Psoas muscle (tissue), 8 donors: ENCODE measurements around the gene RADX. TPM values are rescaled to one million over a fixed set of nuclear protein-coding genes. Genes with fewer than 3 reads are reported as not detected.
"Not testable (repeated sequence)": the region's sequence is repeated elsewhere in the genome, so short reads cannot be mapped to it uniquely, and the experiment has no call there.

Source experiments
- ATAC-seq, 4 donors: fragments of 200-7000 bp; cut with Tn5 transposase; one replicate each; pipeline ENCODE4 v1.9.1; 2020; ENCODE audit warnings: moderate library complexity in 3 of 4, mild to moderate bottlenecking in 2 of 4
- DNase-seq, 2 donors: peaks; one replicate each; pipeline ENCODE4 v3.0.0-alpha.2; 2020
- H3K27ac ChIP-seq: fragments of 200-600 bp; one replicate; pipeline ENCODE4 v1.8.0; 2022
- H3K27me3 ChIP-seq, 3 donors: fragments of 200-600 bp in 1 of 3; one replicate each; pipeline versions ENCODE4 v1.6.1 to v1.8.0; 2013 to 2022; ENCODE audit warnings: low read length in 2 of 3, mild to moderate bottlenecking in 2 of 3, moderate library complexity in 1 of 3; ENCODE audit not compliant: insufficient read depth in 3 of 3
- H3K36me3 ChIP-seq, 2 donors: fragments of 200-600 bp in 1 of 2; one replicate each; pipeline versions ENCODE4 v1.6.1 to v1.8.0; 2013 to 2022; ENCODE audit warnings: low read depth in 1 of 2, mild to moderate bottlenecking in 1 of 2, moderate library complexity in 1 of 2; ENCODE audit not compliant: insufficient read depth in 1 of 2
- H3K4me1 ChIP-seq: fragments of 200-600 bp; one replicate; pipeline ENCODE4 v1.8.0; 2022
- H3K4me3 ChIP-seq: fragments of 200-600 bp; one replicate; pipeline ENCODE4 v1.8.0; 2022; ENCODE audit warnings: mild to moderate bottlenecking
- H3K9me3 ChIP-seq: fragments of 200-600 bp; one replicate; pipeline ENCODE4 v1.8.0; 2022
- WGBS, 3 donors: extraction: QIAGEN DNeasy Blood & Tissue Kit; methylation state at CpG; one replicate each; pipeline versions ENCODE4 v1.1.6 to v1.1.7; 2013; 5-methylcytosine and 5-hydroxymethylcytosine counted together
- intact Hi-C, 2 donors: fragments of 100-400 bp; cut with DNase I; formaldehyde crosslinking; loops; one replicate each; pipeline versions ENCODE4 v1.11.0 to v1.14.2; 2022
- polyA plus RNA-seq, 3 donors: library from polyadenylated mRNA; stranded (reverse); fragments of 200-250 nt; gene quantifications; one replicate each; pipeline ENCODE4 v1.2.3, GENCODE V29; 2013
- total RNA-seq, 4 donors: library from RNA; stranded (reverse); fragmentation: NEBNext Ultra II Directional in 2 of 4; extraction: Animal tissue kit (Norgen Biotek cat#: 25700) in 2 of 4; gene quantifications; one replicate each; pipeline versions ENCODE4 v1.2.1 to v1.2.4, GENCODE V29; 2021 to 2023
- TF ChIP-seq, protein P1 (sequence below): fragments of 200-600 bp; IDR thresholded peaks from one replicate; pipeline ENCODE4 v1.8.0; 2022; ENCODE audit warnings: antibody characterized with exemption
- donor health status: healthy with polysubstance abuse.
- donor health status: DM: no; HTN: no; CAD: no; lungs with moderate emphysema.
- donor health status: Bipolar disorder and iron deficiency.
- donor health status: healthy.
- donor health status: DM: yes; HTN: yes; CAD: no.
- donor health status: DM: no; HTN: no; CAD: no.
- donor health status: DM: no; HTN: no; CAD: no.
- donor health status: DM: yes; HTN: yes; CAD: no.

Gene RADX
- total and polyA plus RNA-seq, 7 donors = 0.60 to 2.8 (median 1.0) TPM

DNA sequence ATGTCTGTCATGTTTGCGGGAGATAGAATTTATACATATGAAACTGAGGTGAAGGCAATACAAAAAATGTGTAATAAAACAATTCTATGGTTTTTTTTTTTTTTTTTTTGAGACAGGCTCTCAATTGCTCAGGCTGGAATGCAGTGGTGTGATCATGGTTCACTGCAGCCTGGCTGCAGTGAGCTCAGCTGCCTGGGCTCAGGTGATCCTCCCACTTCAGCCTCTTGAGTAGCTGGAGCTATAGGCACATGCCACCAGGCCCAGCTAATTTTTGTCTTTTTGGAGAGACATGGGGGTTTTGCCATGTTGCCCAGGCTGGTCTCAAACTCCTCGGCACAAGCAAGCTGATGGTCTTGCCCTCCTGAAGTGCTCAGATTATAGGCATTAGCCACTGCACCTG lies 10.1 kb downstream of the RADX start:
- no peak overlapping the region for H3K4me3 ChIP-seq
- H3K36me3 ChIP-seq = no peaks in the 10 kb centered on the region
- 89 to 93% (median 90%) methylated on average over 2 of the region's 2 CpGs for WGBS, 3 donors
- no peak overlapping the region for H3K27ac ChIP-seq
- H3K4me1 ChIP-seq = no peaks in the 10 kb centered on the region
- intact Hi-C loops = no loop called here
- TF ChIP-seq, protein P1, sequence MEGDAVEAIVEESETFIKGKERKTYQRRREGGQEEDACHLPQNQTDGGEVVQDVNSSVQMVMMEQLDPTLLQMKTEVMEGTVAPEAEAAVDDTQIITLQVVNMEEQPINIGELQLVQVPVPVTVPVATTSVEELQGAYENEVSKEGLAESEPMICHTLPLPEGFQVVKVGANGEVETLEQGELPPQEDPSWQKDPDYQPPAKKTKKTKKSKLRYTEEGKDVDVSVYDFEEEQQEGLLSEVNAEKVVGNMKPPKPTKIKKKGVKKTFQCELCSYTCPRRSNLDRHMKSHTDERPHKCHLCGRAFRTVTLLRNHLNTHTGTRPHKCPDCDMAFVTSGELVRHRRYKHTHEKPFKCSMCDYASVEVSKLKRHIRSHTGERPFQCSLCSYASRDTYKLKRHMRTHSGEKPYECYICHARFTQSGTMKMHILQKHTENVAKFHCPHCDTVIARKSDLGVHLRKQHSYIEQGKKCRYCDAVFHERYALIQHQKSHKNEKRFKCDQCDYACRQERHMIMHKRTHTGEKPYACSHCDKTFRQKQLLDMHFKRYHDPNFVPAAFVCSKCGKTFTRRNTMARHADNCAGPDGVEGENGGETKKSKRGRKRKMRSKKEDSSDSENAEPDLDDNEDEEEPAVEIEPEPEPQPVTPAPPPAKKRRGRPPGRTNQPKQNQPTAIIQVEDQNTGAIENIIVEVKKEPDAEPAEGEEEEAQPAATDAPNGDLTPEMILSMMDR = no peak
- H3K27me3 ChIP-seq = peaks cover 0 to 6% (median 0%) of the 10 kb centered on the region in 3 donors
- H3K9me3 ChIP-seq = no peaks in the 10 kb centered on the region
- DNase-seq = no peak
- ATAC-seq = no peak

DNA sequence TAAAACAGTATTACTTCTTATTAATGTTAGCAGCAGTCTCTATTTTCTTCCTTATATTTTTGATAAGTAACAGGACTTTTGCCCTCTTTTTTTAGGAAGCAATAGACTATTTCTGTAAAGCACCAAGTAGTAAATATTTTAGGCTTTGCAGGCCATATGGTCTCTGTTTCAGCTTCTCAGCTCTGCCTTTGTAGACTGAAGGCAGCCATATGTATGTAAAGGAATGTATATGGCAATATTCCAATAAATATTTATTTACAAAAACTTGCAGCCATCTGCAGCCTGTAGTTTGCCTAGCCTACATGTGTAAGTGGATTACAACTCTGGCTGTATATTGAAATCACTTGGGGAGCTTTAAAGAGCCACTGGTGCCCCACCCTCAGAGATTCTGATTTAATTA lies 15.0 kb downstream of the RADX start:
- DNase-seq (no peak), ATAC-seq (no peak)
- intact Hi-C loops = no loop called here
- H3K9me3 ChIP-seq = no peaks in the 10 kb centered on the region
- no peaks in the 10 kb centered on the region for H3K4me1 ChIP-seq
- H3K27me3 ChIP-seq = peaks cover 0 to 3% (median 0%) of the 10 kb centered on the region in 3 donors
- H3K27ac ChIP-seq = no peak overlapping the region
- no peak overlapping the region for H3K4me3 ChIP-seq
- TF ChIP-seq, protein P1 = no peak
- H3K36me3 ChIP-seq = no peaks in the 10 kb centered on the region

DNA sequence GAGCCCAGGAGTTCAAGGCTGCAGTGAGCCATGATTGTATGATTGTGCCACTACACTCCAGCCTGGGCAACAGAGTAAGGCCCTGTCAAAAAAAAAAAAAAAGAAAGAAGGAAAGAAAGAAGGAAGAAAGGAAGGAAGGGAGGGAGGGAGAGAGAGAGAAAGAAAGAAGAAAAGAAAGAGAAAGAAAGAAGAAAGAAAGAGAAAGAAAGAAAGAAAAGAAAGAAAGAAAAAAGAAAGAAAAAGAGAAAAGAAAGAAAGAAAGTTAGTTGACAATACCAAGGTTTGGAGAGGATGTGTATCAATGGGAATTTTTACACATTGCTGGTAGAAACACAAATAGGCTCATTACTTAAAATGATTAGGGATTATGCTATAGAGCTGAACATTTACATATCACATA lies 19.8 kb downstream of the RADX start:
- DNase-seq (no peak), ATAC-seq (no peak)
- Histone ChIP-seq H3K27ac (no peak overlapping the region), H3K9me3 (no peaks in the 10 kb centered on the region), H3K27me3 (peaks cover 0 to 3% (median 0%) of the 10 kb centered on the region in 3 donors), H3K4me3 (no peak overlapping the region), H3K36me3 (no peaks in the 10 kb centered on the region), H3K4me1 (no peaks in the 10 kb centered on the region)
- TF ChIP-seq, protein P1 = no peak
- intact Hi-C loops = no loop called here

DNA sequence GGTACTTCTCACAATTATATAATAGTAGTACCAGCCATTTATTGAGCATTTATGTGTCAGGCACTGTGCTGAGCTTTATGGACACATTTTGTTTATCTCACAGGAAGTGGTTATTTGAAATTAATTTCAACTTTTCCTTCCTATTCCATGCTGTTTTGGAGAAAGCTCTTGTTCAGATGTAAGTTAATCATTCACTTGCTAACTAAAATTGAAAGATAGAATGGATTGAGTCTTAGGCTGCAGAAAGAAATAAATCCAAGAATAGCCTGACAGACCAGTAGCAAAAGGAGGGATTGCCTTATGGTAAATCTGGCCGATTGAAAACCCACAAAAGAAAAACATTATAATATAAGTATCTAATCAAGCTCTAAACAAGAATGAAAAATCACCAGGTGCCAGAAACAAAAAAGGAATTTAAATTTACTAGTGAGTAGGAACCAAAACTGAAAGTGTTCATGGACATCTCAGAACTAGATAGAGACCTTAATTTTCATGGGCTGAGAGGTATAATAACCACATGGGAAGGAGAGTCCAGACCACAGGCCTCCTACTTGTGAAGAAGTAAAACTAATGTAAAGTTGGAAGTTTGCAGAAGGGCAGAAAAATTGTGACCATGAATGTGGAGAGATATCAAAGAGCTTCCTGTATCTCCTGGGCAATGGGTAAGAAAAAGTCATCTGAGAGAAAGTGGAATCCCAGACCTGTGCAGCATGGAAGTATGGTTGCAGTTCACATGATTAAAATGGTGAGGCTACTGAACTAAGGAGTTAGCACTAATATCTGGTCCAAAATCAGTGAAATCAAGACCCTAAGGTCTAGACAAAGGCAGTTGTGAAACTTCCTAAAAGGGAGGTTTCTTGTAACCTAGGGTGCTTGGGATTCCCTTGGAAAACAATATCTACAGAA lies 38.0 kb downstream of the RADX start:
- peaks cover 0 to 18% (median 0%) of the 10 kb centered on the region in 3 donors for H3K27me3 ChIP-seq
- no peak for ATAC-seq
- H3K27ac ChIP-seq = no peak overlapping the region
- no peaks in the 10 kb centered on the region for H3K9me3 ChIP-seq
- WGBS, 3 donors = 63 to 90% (median 83%) methylated on average over 1 of the region's 1 CpG
- TF ChIP-seq, protein P1 = no peak
- H3K36me3 ChIP-seq = no peaks in the 10 kb centered on the region
- no peak for DNase-seq
- no peaks in the 10 kb centered on the region for H3K4me1 ChIP-seq
- intact Hi-C loops = no loop called here
- no peak overlapping the region for H3K4me3 ChIP-seq

DNA sequence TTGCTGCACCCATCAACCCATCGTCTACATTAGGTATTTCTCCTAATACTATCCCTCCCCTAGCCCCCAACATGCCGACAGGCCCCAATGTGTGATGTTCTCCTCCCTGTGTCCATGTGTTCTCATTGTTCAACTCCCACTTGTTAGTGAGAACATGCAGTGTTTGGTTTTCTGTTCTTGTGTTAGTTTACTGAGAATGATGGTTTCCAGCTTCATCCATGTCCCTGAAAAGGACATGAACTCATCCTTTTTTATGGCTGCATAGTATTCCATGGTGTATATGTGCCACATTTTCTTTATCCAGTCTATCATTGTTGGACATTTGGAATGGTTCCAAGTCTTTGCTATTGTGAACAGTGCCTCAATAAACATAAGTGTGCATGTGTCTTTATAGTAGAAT lies 41.8 kb downstream of the RADX start:
- H3K4me1 ChIP-seq, H3K27ac ChIP-seq, H3K36me3 ChIP-seq, DNase-seq, H3K4me3 ChIP-seq, intact Hi-C loops, H3K9me3 ChIP-seq, ATAC-seq: not testable (repeated sequence)
- H3K27me3 ChIP-seq = peaks cover 0 to 12% (median 0%) of the 10 kb centered on the region in 3 donors
- WGBS, 3 donors = 70 to 95% (median 78%) methylated on average over 2 of the region's 2 CpGs
